K562 (cell line): ENCODE results near the gene IPO11. TPM values are rescaled to one million over a fixed set of nuclear protein-coding genes. Genes with fewer than 3 reads are reported as not detected.

Experiments
- CHAMP1 ChIP-seq: fragments of 450-650 bp; IDR thresholded peaks from 2 replicates; pipeline ENCODE4 v1.6.1; 2016; ENCODE audit warnings: mild to moderate bottlenecking
- CUX1 ChIP-seq: fragments of 200-800 bp; sonication (Bioruptor generic); IDR thresholded peaks from 2 replicates; pipeline ENCODE4 v1.6.1; 2016; ENCODE audit warnings: missing genetic modification characterization, missing compliant biosample characterization
- DMBX1 ChIP-seq: fragments of 250-450 bp; sonication (Bioruptor Pico); IDR thresholded peaks from 2 replicates; pipeline ENCODE4 v1.8.0; 2022; ENCODE audit warnings: inconsistent platforms, mild to moderate bottlenecking, moderate library complexity, borderline replicate concordance
- HES1 ChIP-seq: fragments of 450-650 bp; IDR thresholded peaks from 2 replicates; pipeline ENCODE4 v1.6.1; 2016; ENCODE audit warnings: low read depth, mild to moderate bottlenecking, moderate library complexity
- KLF10 ChIP-seq: fragments of 250-450 bp; sonication (Bioruptor Pico); IDR thresholded peaks from 2 replicates; pipeline ENCODE4 v1.6.1; 2021; ENCODE audit warnings: matching md5 sums
- MEF2D ChIP-seq: conservative IDR thresholded peaks from 2 replicates; pipeline ENCODE4 v1.6.1; 2016; ENCODE audit warnings: low read depth, missing genetic modification characterization, missing compliant biosample characterization
- MTA1 ChIP-seq: fragments of 450-650 bp; IDR thresholded peaks from 2 replicates; pipeline ENCODE4 v1.6.1; 2017; ENCODE audit warnings: borderline replicate concordance
- SIX5 ChIP-seq, 2 experiments: IDR thresholded peaks; 2 replicates each; pipeline ENCODE4 v1.6.1; 2011; ENCODE audit warnings: low read length in 2 of 2, borderline replicate concordance in 1 of 2, low read depth in 1 of 2, mild to moderate bottlenecking in 1 of 2, moderate library complexity in 1 of 2; ENCODE audit not compliant: insufficient read depth in 1 of 2
- SREBF2 ChIP-seq: sonication (generic); formaldehyde crosslinking; IDR thresholded peaks from 2 replicates; pipeline ENCODE4 v1.4.0; 2020; ENCODE audit warnings: mild to moderate bottlenecking, missing genetic modification reagents
- SRSF3 ChIP-seq: fragments of 200-400 bp; formaldehyde crosslinking; IDR thresholded peaks from 2 replicates; pipeline ENCODE4 v1.6.1; 2016; ENCODE audit warnings: mild to moderate bottlenecking, low read length, moderate library complexity; ENCODE audit not compliant: insufficient read depth
- TAF1 ChIP-seq: IDR thresholded peaks from 2 replicates; pipeline ENCODE4 v1.6.1; 2011; ENCODE audit warnings: mild to moderate bottlenecking, low read length, moderate library complexity; ENCODE audit not compliant: insufficient read depth, control insufficient read depth, severe bottlenecking; ENCODE audit errors: extremely low read depth
- TOE1 ChIP-seq, 2 experiments: fragments of 450-650 bp in 1 of 2; sonication (generic) in 1 of 2; formaldehyde crosslinking in 1 of 2; IDR thresholded peaks; 2 replicates each; pipeline versions ENCODE4 v1.7.1 to v1.8.0; 2016 to 2022; ENCODE audit warnings: borderline replicate concordance in 2 of 2, mild to moderate bottlenecking in 2 of 2, antibody characterized with exemption in 1 of 2, inconsistent platforms in 1 of 2, low read depth in 1 of 2, missing genetic modification reagents in 1 of 2, moderate library complexity in 1 of 2
- ZBTB17 ChIP-seq: fragments of 450-650 bp; formaldehyde crosslinking; IDR thresholded peaks from 2 replicates; pipeline ENCODE4 v1.4.0; 2020; ENCODE audit warnings: mild to moderate bottlenecking
- ZNF134 ChIP-seq: fragments of 250-450 bp; sonication (Bioruptor Pico); conservative IDR thresholded peaks from 2 replicates; pipeline ENCODE4 v1.4.0; 2020
- ZNF354B ChIP-seq: fragments of 250-450 bp; sonication (Bioruptor Pico); IDR thresholded peaks from 2 replicates; pipeline ENCODE4 v1.4.0; 2020
- ZNF79 ChIP-seq: fragments of 250-450 bp; sonication (Bioruptor Pico); IDR thresholded peaks from 2 replicates; pipeline ENCODE4 v1.4.0; 2020; ENCODE audit warnings: low read depth, mild to moderate bottlenecking, moderate library complexity
- polyA plus RNA-seq, 8 experiments: library from polyadenylated mRNA; depleted of rRNA in 4 of 8; stranded (reverse) in 5 of 8; unstranded in 3 of 8; fragments of >200 nt; fragmentation: Nextera tagmentation in 2 of 8; fragmentation: Illumina TruSeq in 1 of 8; extraction: Ambion mirVana in 2 of 8; extraction: Trizol in 1 of 8; gene quantifications; 2 replicates each; pipeline versions ENCODE4 v1.2.1 to v1.2.3, GENCODE V29; 2011 to 2014; ENCODE audit warnings: inconsistent platforms in 1 of 8, missing spikeins in 1 of 8
- total RNA-seq, 7 experiments: library from RNA; depleted of rRNA in 6 of 7; stranded (reverse); fragments of >200 nt in 6 of 7; fragmentation: Illumina TruSeq in 2 of 7; extraction: Trizol in 2 of 7; gene quantifications; 2 replicates each; pipeline versions ENCODE4 v1.2.1 to v1.2.3, GENCODE V29; 2011 to 2021; ENCODE audit warnings: low replicate concordance in 1 of 7

Gene IPO11
- total and polyA plus RNA-seq, 9 of the 15 experiments (the other 6 are each of a cell fraction or from before 2014, with no cell fraction given), result 38.7 to 96.0 (median 70.9) TPM

- TF ChIP-seq CUX1 (CRISPR knock-in tag), result no peak
- no peak for TF ChIP-seq SREBF2 (CRISPR knock-in tag)
- peak; percentile 51; the same call in 1 of the 2 replicates for TF ChIP-seq DMBX1 (CRISPR knock-in tag)
- TF ChIP-seq TAF1, result peak; percentile 92
- TF ChIP-seq ZNF354B (CRISPR knock-in tag), result no peak
- 0 out of 2 replicates have a peak, but pooled peaks have one; percentile 9 for TF ChIP-seq MTA1
- no peak; the same call in 1 of the 2 replicates for TF ChIP-seq ZBTB17
- no peak for TF ChIP-seq ZNF79 (CRISPR knock-in tag)
- no peak for TF ChIP-seq CHAMP1
- no peak for TF ChIP-seq TOE1 (IDR thresholded peaks at IDR 0.05; ENCODE audit: borderline replicate concordance)
- no peak for TF ChIP-seq TOE1 (CRISPR knock-in tag; IDR thresholded peaks at IDR 0.05; ENCODE audit: borderline replicate concordance, low read depth)
- TF ChIP-seq MEF2D (tag), result no peak
- TF ChIP-seq SRSF3, result peak; percentile 62; the same call in 1 of the 2 replicates
- no peak for TF ChIP-seq KLF10
- TF ChIP-seq SIX5 (IDR thresholded peaks at IDR 0.05; ENCODE audit: borderline replicate concordance in 1 of 2, insufficient read depth in 1 of 2, low read depth in 1 of 2, low read length in 2 of 2), result peak; percentile 64 to 65; a peak in 3 of 4 replicates
- TF ChIP-seq HES1, result peak; percentile 38
- no peak for TF ChIP-seq ZNF134 (CRISPR knock-in tag)
These were observed 8.9 kb upstream of the IPO11 start, which contains the start of gene DIMT1 (continued) for GRCh38 chr5:62403411-62404250.
